CD4-positive, alpha-beta T cell treated with Interleukin-21 for 1 hour (primary cell): Measurements from ENCODE around the gene CRYBG3.

Source experiments
- DNase-seq: peaks from one replicate; pipeline ENCODE4 v3.0.0-alpha.2; 2020

Gene CRYBG3

GRCh38 chr3:97979610-97980009 lies 157.8 kb downstream of the CRYBG3 start:
- DNase-seq = no peak

GRCh38 chr3:97981886-97982285 lies 160.1 kb downstream of the CRYBG3 start:
- DNase-seq = no peak

GRCh38 chr3:97983933-97984491 lies 162.2 kb downstream of the CRYBG3 start:
- no peak for DNase-seq

GRCh38 chr3:97987306-97987705 lies 165.5 kb downstream of the CRYBG3 start:
- no peak for DNase-seq

- DNase-seq = no peak
Measured at GRCh38 chr3:97988784-97989568, 167.2 kb downstream of the CRYBG3 start.

GRCh38 chr3:97990624-97991292 lies 168.9 kb downstream of the CRYBG3 start:
- no peak for DNase-seq

- peak; percentile 35 for DNase-seq
Measured at GRCh38 chr3:97991293-97991682, 169.5 kb downstream of the CRYBG3 start.

- no peak for DNase-seq
Measured at GRCh38 chr3:97992547-97993173, 170.8 kb downstream of the CRYBG3 start.

GRCh38 chr3:97993526-97993925 lies 171.7 kb downstream of the CRYBG3 start:
- DNase-seq = no peak

GRCh38 chr3:97994328-97994945 lies 172.6 kb downstream of the CRYBG3 start:
- no peak for DNase-seq
